Globus pallidus (tissue), 1 donor: Measurements from ENCODE around the gene TNFRSF1A.

Experiments used
- DNase-seq: peaks from one replicate; pipeline ENCODE4 v3.0.0-alpha.2; 2015; ENCODE audit warnings: low spot score

TNFRSF1A gene

DNA sequence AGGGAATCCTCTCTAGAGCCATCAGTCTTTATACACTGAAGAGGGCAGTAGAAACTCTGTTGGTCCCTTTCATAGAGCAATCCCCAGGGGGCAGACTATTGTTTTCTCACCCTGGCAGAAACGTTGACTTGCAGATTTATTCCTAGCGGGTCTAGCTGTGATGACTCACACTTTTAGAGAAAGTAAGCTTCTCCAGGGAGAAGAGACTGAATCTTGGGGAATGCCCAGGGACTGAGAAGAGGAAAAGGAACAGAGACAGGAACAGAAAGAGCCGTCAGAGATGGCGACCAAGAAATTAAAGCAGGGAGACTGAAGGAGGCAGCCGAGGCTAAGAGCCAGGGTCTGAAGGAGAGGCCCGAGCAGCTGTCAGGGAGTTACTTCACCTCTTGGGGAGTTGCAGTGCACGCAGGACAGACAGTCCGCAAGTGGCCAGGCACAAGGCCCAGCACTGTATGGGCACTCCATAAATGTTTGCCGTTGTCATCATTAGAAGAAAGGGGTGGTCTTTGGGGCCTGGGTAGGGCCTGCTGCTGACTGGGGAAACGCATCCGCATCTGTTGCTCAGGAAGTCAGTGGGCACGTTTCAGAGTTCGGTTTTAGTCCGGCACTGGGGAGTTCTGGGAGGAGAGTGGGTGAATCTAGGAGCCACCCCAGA is 18.4 kb downstream of the TNFRSF1A start:
- peak; percentile 60 for DNase-seq

DNA sequence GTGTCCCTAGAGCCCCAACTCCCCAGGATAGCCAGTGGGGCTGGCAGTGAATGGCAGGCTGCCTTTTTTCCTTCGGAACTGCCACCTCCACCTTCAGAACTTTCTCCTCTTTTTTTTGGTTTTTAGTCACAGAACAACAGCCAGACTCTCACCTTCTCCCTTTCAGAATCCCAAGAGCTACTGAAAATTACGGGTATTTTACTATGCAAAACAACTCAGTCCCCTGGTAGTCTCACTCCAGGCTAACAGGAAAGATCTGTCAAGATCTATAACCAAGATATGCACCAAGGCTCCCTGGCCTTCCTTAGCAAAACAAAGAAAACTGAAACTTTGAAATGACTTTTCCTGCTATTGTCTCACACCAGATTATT is 18.9 kb downstream of the TNFRSF1A start:
- no peak for DNase-seq

DNA sequence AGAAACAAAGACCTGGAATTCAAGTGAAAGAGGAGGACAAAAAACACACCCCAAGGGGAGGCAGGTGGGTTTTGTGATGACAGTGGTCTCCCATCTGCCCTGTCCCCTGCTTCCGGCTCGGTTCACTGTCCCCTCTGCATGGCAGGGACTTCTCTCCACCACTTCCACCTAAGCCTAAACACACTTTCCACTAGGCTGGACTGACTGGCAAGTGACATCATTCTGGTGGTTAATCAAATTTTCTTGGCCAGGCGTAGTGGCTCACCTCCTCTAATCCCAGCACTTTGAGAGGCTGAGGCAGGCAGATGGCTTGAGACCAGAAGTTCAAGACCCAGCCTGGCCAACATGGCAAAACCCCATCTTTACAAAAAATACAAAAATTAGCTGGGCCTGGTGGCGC is 19.5 kb downstream of the TNFRSF1A start:
- DNase-seq = no peak

DNA sequence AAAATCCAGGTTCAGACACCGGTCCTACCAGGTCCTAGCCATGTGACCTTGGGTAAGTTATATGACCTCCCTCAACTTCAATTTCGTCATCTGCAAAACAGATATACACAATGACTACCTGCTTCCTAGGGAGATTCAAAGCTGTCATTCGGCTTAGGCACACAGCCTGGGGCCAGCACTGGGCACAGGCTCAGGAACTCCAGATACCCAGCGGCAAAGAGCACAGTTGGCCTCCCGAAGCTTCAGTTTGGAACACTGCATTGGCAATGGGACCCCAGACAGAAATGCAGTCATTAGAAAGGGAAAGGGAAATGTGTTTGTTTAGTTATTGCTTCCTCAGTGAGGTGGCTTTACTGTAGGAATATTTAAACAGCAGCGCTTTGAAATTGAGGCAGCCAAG is 20.0 kb downstream of the TNFRSF1A start:
- DNase-seq = no peak

- no peak for DNase-seq
Observed at GRCh38 chr12:6319446-6319845, 22.4 kb downstream of the TNFRSF1A start.

DNA sequence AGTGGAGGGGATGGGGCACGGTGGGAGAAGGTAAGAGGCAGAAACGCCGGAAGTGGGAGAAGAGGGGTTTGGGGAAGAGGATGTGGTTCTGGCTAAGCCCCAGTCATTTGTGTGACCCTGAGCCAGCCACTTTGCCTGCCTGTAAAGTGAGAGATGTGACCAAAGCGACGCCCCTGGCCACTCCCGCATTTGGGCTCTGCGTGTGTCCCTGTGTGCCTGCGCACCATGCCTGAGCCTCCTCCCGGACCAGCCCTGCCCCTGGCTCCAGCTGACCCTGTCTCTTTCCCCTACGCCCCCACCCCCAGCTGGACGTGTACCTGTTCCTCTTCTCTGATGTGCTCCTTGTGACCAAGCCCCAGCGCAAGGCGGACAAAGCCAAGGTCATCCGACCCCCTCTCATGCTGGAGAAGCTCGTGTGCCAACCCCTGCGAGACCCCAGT is 23.4 kb downstream of the TNFRSF1A start:
- DNase-seq = no peak

- no peak for DNase-seq
Observed at GRCh38 chr12:6317693-6318439, 24.0 kb downstream of the TNFRSF1A start.

DNA sequence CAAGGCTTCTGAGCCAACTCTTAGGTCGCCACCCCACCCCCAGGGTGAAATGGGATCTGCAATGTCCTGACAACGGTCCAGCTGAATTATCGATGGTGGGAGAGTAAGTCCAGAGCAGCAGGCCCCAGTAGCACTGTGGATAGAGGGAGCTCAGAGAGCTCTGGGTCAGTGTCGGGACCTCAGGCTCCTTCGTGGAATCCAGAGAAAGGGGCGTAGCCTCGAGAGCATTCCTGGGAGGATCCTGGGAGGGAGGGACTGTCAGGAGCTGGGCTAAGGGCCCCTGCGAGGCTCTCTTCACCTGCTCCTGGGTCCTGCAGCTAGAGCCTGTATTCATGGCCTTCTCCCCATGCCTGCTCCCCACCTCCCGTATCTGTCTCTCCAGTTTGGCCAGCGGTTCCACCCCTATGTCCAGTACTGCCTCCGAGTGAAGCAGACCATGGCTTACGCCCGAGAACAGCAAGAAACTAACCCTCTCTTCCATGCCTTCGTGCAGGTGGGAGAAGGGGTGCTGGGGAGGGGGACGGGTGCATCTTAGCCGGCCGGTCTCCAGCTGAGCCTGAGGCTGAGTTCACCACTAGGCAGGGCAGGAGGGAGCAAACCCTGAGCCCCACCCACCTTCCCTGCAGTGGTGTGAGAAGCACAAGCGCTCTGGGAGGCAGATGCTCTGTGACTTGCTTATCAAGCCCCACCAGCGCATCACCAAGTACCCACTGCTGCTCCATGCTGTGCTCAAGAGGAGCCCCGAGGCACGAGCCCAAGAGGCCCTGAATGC is 24.8 kb downstream of the TNFRSF1A start:
- no peak for DNase-seq

DNA sequence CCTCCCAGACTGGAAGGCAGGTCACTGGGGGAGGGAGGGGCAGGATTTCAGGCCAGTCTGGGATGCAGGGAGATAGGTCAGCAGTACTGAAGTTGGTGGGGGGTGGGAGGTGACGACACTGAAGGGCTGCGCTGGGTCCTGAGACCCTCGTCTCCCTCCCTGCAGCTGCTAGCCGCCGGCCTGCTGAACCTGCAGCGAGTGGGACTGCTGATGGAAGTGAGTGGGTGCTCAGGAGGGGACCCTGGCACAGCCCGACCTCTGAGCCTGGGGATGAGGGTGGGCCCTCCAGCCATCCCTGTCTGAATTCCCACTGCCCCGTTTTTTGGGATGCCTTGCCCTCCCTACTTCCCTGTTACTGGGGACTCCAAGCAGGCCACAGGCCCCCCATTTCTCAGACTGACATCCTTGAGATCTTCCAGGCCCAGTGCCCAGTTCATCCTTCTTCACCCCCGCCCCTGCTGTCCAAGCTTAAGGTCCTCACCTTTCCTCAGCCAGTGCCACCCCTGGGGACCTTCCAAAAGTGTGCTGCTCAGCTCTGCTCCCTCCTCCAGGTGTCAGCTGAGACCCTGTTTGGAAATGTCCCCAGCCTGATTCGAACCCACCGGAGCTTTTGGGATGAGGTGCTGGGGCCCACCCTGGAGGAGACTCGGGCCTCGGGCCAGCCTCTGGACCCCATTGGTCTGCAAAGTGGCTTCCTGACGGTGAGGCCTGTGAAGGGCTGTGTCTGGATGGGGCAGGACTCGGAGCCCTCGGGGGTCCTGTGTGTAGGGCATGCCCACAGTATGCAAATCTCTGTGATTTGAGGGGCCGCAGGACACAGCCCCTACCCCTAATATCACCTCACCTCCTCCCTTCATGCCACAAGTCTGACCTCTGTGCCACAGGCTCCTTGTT is 25.9 kb downstream of the TNFRSF1A start:
- no peak for DNase-seq

- DNase-seq = no peak
Observed at GRCh38 chr12:6315184-6315583, 26.7 kb downstream of the TNFRSF1A start.

- no peak for DNase-seq
Observed at GRCh38 chr12:6314776-6315175, 27.1 kb downstream of the TNFRSF1A start.

DNA sequence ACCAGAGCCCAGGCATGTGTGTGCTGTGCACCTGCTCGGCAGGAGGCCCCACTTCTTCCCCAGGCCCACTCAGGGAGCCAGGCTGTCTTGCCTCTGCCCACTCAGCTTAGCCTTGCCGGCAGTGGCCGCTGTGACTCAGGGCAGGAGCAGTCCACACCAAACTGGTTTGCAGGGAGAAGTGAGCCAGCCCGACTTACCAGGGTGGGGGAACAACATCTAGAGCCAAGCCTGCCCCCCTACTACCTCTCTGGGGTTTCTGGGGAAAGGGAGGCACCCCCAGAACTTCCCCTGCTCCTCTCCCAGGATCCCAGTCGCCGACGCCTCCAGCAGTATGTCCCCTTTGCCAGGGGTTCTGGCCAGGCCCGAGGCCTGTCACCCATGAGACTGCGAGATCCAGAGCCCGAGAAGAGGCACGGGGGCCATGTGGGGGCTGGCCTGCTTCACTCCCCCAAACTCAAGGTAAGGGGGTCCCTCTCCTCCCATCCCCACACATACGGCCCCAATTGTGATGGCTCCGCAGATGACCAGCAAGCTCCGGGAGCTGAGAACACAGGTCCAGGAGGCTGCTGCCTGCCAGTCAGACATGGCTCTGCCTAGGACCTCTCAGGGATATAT is 28.4 kb downstream of the TNFRSF1A start:
- no peak for DNase-seq

- DNase-seq = no peak
Observed at GRCh38 chr12:6312529-6313325, 29.1 kb downstream of the TNFRSF1A start.

DNA sequence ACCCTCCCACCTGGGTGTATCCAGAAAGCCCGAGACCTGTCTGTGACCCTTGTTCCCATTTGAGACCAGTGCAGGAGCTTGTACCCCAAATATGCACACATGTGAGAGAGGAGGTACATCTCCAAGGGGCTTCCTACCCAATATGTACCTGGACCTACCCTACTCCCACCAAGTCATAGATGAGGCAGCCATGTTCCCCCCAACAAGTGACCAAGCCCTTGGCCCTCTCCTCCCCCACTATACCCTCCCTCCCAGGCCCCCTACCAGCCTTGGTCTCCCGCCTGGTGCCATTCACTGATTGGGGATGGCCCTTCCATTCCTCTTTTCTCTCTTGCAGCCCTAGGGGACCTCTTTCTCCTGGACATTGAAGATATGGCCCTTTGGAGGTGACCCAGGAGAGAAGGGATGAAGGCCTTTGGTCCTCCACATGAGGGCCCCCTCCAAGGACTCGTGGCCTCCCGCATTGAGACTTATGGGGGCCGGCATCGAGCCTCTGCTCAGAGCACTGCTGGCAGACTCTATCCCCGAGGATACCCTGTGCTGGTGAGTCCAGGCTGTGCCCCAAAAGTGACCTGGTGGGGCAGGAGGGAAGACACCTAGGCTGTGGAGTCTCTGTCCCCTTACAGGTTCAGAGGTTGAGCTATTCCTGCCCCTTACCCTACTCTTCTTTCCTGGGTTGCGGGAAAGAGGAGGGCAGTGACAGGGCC is 29.9 kb downstream of the TNFRSF1A start:
- no peak for DNase-seq

DNA sequence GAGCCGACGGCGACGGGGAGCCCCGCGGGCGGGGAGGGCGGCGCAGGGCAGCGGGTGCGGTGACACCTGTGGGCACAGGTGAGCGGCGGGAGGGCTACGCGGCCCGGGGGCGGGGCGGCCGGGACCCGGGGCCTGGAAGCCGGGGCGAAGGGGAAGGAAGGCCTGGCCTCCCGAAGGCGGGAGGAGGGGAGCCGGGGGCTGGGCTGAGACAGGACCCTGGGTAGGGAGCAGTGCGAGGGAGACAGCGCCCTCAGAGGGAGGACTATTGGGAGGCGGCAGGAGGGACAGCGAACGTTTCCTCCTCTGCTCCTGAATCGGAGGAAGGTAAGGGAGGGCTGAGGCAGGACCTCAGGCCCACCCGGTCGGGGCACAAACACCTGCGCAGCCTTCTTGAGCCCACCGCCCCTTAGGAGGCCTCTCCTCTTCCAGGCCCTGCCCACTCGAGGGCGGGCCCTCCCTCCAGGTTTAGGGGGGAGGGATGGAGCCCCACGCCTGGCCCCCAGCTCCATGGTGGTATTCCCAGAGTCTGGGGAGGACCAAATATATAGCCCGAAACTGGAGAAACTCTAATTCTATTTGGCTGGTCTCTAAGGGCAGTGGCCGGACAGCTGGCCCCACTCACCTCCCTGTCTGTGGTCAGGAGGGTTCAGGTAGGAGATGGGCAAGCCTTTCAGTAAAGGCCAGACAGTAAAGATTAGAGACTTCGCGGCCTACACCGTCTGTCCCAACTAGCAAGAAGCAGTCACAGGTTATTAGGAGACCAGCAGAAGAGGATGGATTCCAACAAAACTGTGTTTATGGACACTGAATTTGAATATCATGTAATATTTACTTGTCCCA is 30.9 kb downstream of the TNFRSF1A start:
- no peak for DNase-seq

- DNase-seq = peak; percentile 39
Observed at GRCh38 chr12:6307529-6307928, 34.3 kb downstream of the TNFRSF1A start.

DNA sequence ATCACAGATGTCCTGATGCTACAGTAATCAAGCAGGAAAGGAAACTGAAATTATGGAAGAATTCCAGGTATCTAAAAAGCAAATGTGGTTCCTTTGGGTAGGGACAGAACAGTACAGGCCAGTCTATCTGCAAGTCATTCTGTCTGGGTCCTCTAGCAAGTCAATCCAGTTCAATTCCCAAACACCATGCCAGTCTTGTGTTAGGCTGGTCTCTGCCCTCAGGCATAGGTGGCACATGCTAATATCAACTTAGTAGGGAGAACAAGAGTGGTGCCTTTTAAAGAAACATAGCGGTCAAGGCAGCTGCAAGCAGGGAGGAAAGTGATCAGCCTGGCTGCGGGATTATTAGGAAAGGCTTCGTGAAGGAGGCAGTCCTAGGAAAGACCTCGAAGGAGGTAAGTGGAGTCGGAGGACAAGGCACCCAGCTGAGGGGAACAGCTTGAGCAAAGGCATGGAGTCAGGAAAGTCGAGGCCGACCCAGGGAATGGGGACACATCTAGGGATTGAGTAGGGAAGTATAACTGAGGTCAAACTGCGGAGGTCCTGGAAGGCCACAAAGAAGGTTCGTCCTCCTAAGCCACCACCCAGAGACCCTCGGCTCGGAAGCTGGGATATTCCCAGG is 35.2 kb downstream of the TNFRSF1A start:
- DNase-seq = no peak

DNA sequence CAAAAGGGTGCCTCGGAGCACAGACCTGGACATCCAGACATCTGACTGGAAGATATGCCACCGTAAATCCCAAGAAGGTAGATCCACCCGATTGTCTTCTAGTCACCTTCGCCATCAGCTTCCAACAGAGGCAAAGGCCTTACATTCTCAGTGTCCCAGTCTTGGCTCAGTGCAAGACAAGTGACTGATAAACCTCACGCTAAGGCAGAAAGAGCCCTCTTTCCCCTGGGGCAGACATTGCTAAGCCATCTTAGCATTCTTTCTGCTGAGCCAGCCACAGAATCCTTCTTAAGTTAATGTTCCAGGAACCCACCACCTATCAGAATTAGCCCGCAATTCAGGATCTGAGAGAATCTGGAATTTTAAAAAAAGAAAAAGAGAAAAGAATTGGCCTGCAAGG is 35.7 kb downstream of the TNFRSF1A start:
- no peak for DNase-seq

GRCh38 chr12:6303071-6303470 is 38.8 kb downstream of the TNFRSF1A start:
- no peak for DNase-seq
